Epithelial cell of proximal tubule (primary cell): ENCODE data around the gene MYO18A. TPM values are rescaled to one million over a fixed set of nuclear protein-coding genes. Genes with fewer than 3 reads are reported as not detected.

ENCODE experiments used
- DNase-seq: peaks from one replicate; pipeline ENCODE4 v3.0.0-alpha.2; 2011; ENCODE audit warnings: low read depth
- H3K4me3 ChIP-seq: 2 replicates; pipeline ENCODE4 v1.5.1; 2011; ENCODE audit warnings: low read depth, mild to moderate bottlenecking, low read length
- CTCF ChIP-seq: conservative IDR thresholded peaks from 2 replicates; pipeline ENCODE4 v1.5.1; 2012; ENCODE audit warnings: low read depth, mild to moderate bottlenecking, low read length
- total RNA-seq: library from RNA; depleted of rRNA; stranded (reverse); fragments of >200 nt; gene quantifications from 2 replicates; pipeline ENCODE4 v1.2.3, GENCODE V29; 2015

The MYO18A gene
- total RNA-seq, 1 donor from 2014 or later = 34.2 TPM

- TF ChIP-seq CTCF = no peak
- H3K4me3 ChIP-seq = no peak overlapping the region
- no peak for DNase-seq
Measured at GRCh38 chr17:29042026-29042678, 138.0 kb downstream of the MYO18A start.

- H3K4me3 ChIP-seq = no peak overlapping the region
- no peak for DNase-seq
- TF ChIP-seq CTCF = no peak
Measured at GRCh38 chr17:29041571-29041970, 138.6 kb downstream of the MYO18A start.

GRCh38 chr17:29041091-29041490 is 139.1 kb downstream of the MYO18A start:
- no peak for DNase-seq
- H3K4me3 ChIP-seq = no peak overlapping the region
- TF ChIP-seq CTCF = no peak

- TF ChIP-seq CTCF = no peak
- DNase-seq = peak; percentile 25
- H3K4me3 ChIP-seq = no peak overlapping the region
Measured at GRCh38 chr17:29039764-29040598, 140.2 kb downstream of the MYO18A start.

GRCh38 chr17:29038085-29038795 is 142.0 kb downstream of the MYO18A start:
- no peak for TF ChIP-seq CTCF
- H3K4me3 ChIP-seq = no peak overlapping the region

GRCh38 chr17:29037739-29038084 is 142.5 kb downstream of the MYO18A start:
- no peak for DNase-seq
- TF ChIP-seq CTCF = no peak
- H3K4me3 ChIP-seq = no peak overlapping the region

More at GRCh38 chr17:29038085-29038795, 142.0 kb downstream of the MYO18A start:
- no peak for DNase-seq
